KMS-11 (cell line): ENCODE results near the gene RNF150.

Experiments used
- H2AFZ ChIP-seq: fragments of 200-600 bp; sonication (generic); 2 replicates; pipeline ENCODE4 v1.6.1; 2016; ENCODE audit warnings: antibody characterized with exemption, mixed run types, low read depth
- H3K27ac ChIP-seq: fragments of 200-600 bp; sonication (generic); 2 replicates; pipeline ENCODE4 v1.6.1; 2016; ENCODE audit warnings: mild to moderate bottlenecking, mixed run types
- H3K27me3 ChIP-seq: fragments of 200-600 bp; sonication (generic); 2 replicates; pipeline ENCODE4 v1.6.1; 2017; ENCODE audit warnings: mild to moderate bottlenecking, low read depth, mixed run types, moderate library complexity; ENCODE audit not compliant: insufficient read depth
- H3K36me3 ChIP-seq: fragments of 200-600 bp; sonication (generic); 2 replicates; pipeline ENCODE4 v1.6.1; 2017; ENCODE audit warnings: mild to moderate bottlenecking, mixed run types; ENCODE audit not compliant: insufficient read depth
- H3K4me1 ChIP-seq: fragments of 200-600 bp; sonication (generic); 2 replicates; pipeline ENCODE4 v1.6.1; 2016; ENCODE audit warnings: mild to moderate bottlenecking, low read depth, mixed run types; ENCODE audit not compliant: poor library complexity, severe bottlenecking
- H3K4me2 ChIP-seq: fragments of 200-600 bp; sonication (generic); 2 replicates; pipeline ENCODE4 v1.7.0; 2016; ENCODE audit warnings: mild to moderate bottlenecking, mixed run types
- H3K4me3 ChIP-seq: fragments of 200-600 bp; sonication (generic); IDR thresholded peaks from 2 replicates; pipeline ENCODE4 v1.6.1; 2017; ENCODE audit warnings: low read depth, low read length, mixed read lengths; ENCODE audit not compliant: insufficient read depth
- H3K79me2 ChIP-seq: fragments of 200-600 bp; sonication (generic); 2 replicates; pipeline ENCODE4 v1.6.1; 2016; ENCODE audit warnings: low read depth, mixed run types; ENCODE audit not compliant: insufficient read depth
- H3K9ac ChIP-seq: fragments of 200-600 bp; sonication (generic); 2 replicates; pipeline ENCODE4 v1.6.1; 2016; ENCODE audit warnings: mild to moderate bottlenecking, mixed run types
- H4K20me1 ChIP-seq: fragments of 200-600 bp; sonication (generic); 2 replicates; pipeline ENCODE4 v1.6.1; 2016; ENCODE audit warnings: mild to moderate bottlenecking, mixed run types; ENCODE audit not compliant: insufficient read depth
- TF ChIP-seq, protein P1 (sequence below): fragments of 200-600 bp; sonication (generic); conservative IDR thresholded peaks from 2 replicates; pipeline ENCODE4 v1.6.1; 2017; ENCODE audit warnings: low read depth, mild to moderate bottlenecking, antibody characterized with exemption, low read length, moderate library complexity, mixed read lengths

Gene RNF150

GRCh38 chr4:140866492-140867005, 266.7 kb downstream of the RNF150 start:
- H3K27ac ChIP-seq, result no peak overlapping the region
- no peak overlapping the region for H3K4me2 ChIP-seq
- no peak overlapping the region for H3K4me3 ChIP-seq
- peaks cover 7% of the 10 kb centered on the region for H3K4me1 ChIP-seq
- H3K27me3 ChIP-seq, result no peaks in the 10 kb centered on the region
- TF ChIP-seq, protein P1, sequence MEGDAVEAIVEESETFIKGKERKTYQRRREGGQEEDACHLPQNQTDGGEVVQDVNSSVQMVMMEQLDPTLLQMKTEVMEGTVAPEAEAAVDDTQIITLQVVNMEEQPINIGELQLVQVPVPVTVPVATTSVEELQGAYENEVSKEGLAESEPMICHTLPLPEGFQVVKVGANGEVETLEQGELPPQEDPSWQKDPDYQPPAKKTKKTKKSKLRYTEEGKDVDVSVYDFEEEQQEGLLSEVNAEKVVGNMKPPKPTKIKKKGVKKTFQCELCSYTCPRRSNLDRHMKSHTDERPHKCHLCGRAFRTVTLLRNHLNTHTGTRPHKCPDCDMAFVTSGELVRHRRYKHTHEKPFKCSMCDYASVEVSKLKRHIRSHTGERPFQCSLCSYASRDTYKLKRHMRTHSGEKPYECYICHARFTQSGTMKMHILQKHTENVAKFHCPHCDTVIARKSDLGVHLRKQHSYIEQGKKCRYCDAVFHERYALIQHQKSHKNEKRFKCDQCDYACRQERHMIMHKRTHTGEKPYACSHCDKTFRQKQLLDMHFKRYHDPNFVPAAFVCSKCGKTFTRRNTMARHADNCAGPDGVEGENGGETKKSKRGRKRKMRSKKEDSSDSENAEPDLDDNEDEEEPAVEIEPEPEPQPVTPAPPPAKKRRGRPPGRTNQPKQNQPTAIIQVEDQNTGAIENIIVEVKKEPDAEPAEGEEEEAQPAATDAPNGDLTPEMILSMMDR, result no peak
- H2AFZ ChIP-seq, result no peak overlapping the region
- H3K36me3 ChIP-seq, result no peaks in the 10 kb centered on the region
- H3K9ac ChIP-seq, result no peak overlapping the region
- H4K20me1 ChIP-seq, result no peaks in the 10 kb centered on the region
- H3K79me2 ChIP-seq, result no peaks in the 10 kb centered on the region

GRCh38 chr4:140865253-140866217, 267.7 kb downstream of the RNF150 start:
- Histone ChIP-seq H4K20me1 (no peaks in the 10 kb centered on the region), H3K27me3 (no peaks in the 10 kb centered on the region), H3K4me2 (no peak overlapping the region), H3K4me3 (no peak overlapping the region), H3K36me3 (no peaks in the 10 kb centered on the region), H3K4me1 (peaks cover 7% of the 10 kb centered on the region), H2AFZ (no peak overlapping the region), H3K79me2 (no peaks in the 10 kb centered on the region), H3K9ac (no peak overlapping the region), H3K27ac (no peak overlapping the region)
- TF ChIP-seq, protein P1, result no peak

GRCh38 chr4:140863197-140863596, 270.1 kb downstream of the RNF150 start:
- Histone ChIP-seq H3K4me1 (peaks cover 7% of the 10 kb centered on the region), H3K4me3 (no peak overlapping the region), H4K20me1 (no peaks in the 10 kb centered on the region), H3K79me2 (no peaks in the 10 kb centered on the region), H3K27me3 (no peaks in the 10 kb centered on the region), H3K27ac (no peak overlapping the region), H2AFZ (no peak overlapping the region), H3K4me2 (no peak overlapping the region; the same call in 1 of the 2 replicates), H3K36me3 (no peaks in the 10 kb centered on the region), H3K9ac (no peak overlapping the region)
- TF ChIP-seq, protein P1, result no peak

- Histone ChIP-seq H3K4me3 (no peak overlapping the region), H3K27ac (no peak overlapping the region)
- TF ChIP-seq, protein P1, result no peak
These were observed 271.2 kb downstream of the RNF150 start for GRCh38 chr4:140862177-140862442.

More at GRCh38 chr4:140862177-140862442, 271.2 kb downstream of the RNF150 start:
- H3K4me1 ChIP-seq, result peaks cover 7% of the 10 kb centered on the region
- H4K20me1 ChIP-seq, result no peaks in the 10 kb centered on the region
- no peak overlapping the region for H3K4me2 ChIP-seq
- H3K27me3 ChIP-seq, result no peaks in the 10 kb centered on the region
- H3K9ac ChIP-seq, result no peak overlapping the region
- H3K79me2 ChIP-seq, result no peaks in the 10 kb centered on the region
- no peak overlapping the region for H2AFZ ChIP-seq
- no peaks in the 10 kb centered on the region for H3K36me3 ChIP-seq
